Measurements from ENCODE around the gene ZNF738. TPM values are rescaled to one million over a fixed set of nuclear protein-coding genes. Genes with fewer than 3 reads are reported as not detected.
"Not testable (repeated sequence)": the region's sequence is repeated elsewhere in the genome, so short reads cannot be mapped to it uniquely, and the experiment has no call there.

ZNF738 gene
- total RNA-seq, result 1 to 10 TPM; 5.5 to 6.9 (median 6.4) TPM
- long read RNA-seq, donor 1, partial matches to known transcripts, result 0 of 1 reads
- long read RNA-seq, donor 1, other reads (novel, unspliced or antisense), result 0 of 1 reads
- long read RNA-seq, donor 2, partial matches to known transcripts, result 2 of 4 reads
- long read RNA-seq, donor 2, other reads (novel, unspliced or antisense), result 2 of 4 reads

- peak; percentile 92 to 94 (median 93) for DNase-seq
- Histone ChIP-seq H3K36me3 (ENCODE audit: low read depth) (no peaks in the 10 kb centered on the region), H3K9me3 (no peaks in the 10 kb centered on the region), H3K4me3 (peak within 1 kb of the TSS; percentile 40), H3K4me1 (ENCODE audit: low read depth) (no peaks in the 10 kb centered on the region)
- TF ChIP-seq CTCF (IDR thresholded peaks at IDR 0.05), result no peak
- intact Hi-C loops (cut with DNase I, micrococcal nuclease), result no loop called here
- peak; percentile 100 for ATAC-seq
These were observed at the start of gene ZNF738 for GRCh38 chr19:21358768-21359451. Gene ZNF738 (plus strand): TSS chr19:21359000. CDS start chr19:21359141, 141 bp downstream.

- H3K4me1 ChIP-seq (ENCODE audit: low read depth); H3K4me3 ChIP-seq; DNase-seq; intact Hi-C loops (cut with DNase I, micrococcal nuclease); ATAC-seq; H3K9me3 ChIP-seq; H3K36me3 ChIP-seq (ENCODE audit: low read depth): not testable (repeated sequence)
These were observed 46.0 kb upstream of the ZNF738 start for GRCh38 chr19:21312807-21313206.

- no peak for TF ChIP-seq CTCF (IDR thresholded peaks at IDR 0.05)
- intact Hi-C loops (cut with DNase I, micrococcal nuclease), result no loop called here
- no peaks in the 10 kb centered on the region for H3K36me3 ChIP-seq (ENCODE audit: low read depth)
- no peak for DNase-seq
- peaks cover 3% of the 10 kb centered on the region for H3K9me3 ChIP-seq
- no peaks in the 10 kb centered on the region for H3K4me1 ChIP-seq (ENCODE audit: low read depth)
- ATAC-seq, result no peak
- H3K4me3 ChIP-seq, result no peak overlapping the region
These were observed 44.1 kb upstream of the ZNF738 start for GRCh38 chr19:21314676-21315075.

- no peak for TF ChIP-seq CTCF (IDR thresholded peaks at IDR 0.05)
- ATAC-seq, result no peak
- no peak overlapping the region for H3K4me3 ChIP-seq
- intact Hi-C loops (cut with DNase I, micrococcal nuclease), result no loop called here
- peaks cover 3% of the 10 kb centered on the region for H3K9me3 ChIP-seq
- H3K36me3 ChIP-seq (ENCODE audit: low read depth), result no peaks in the 10 kb centered on the region
- no peaks in the 10 kb centered on the region for H3K4me1 ChIP-seq (ENCODE audit: low read depth)
- DNase-seq, result no peak
These were observed 41.0 kb upstream of the ZNF738 start for GRCh38 chr19:21317821-21318220.

- ATAC-seq, result no peak
These were observed 37.7 kb upstream of the ZNF738 start for GRCh38 chr19:21321134-21321533.

More at GRCh38 chr19:21321134-21321533, 37.7 kb upstream of the ZNF738 start:
- no peak overlapping the region for H3K4me3 ChIP-seq
- H3K9me3 ChIP-seq, result peaks cover 3% of the 10 kb centered on the region
- H3K4me1 ChIP-seq (ENCODE audit: low read depth), result no peaks in the 10 kb centered on the region
- no peaks in the 10 kb centered on the region for H3K36me3 ChIP-seq (ENCODE audit: low read depth)
- DNase-seq, result no peak
- intact Hi-C loops (cut with DNase I, micrococcal nuclease), result no loop called here
- no peak for TF ChIP-seq CTCF (IDR thresholded peaks at IDR 0.05)

Data from mucosa of descending colon (tissue), 3 donors.